Calu3 (cell line): Measurements from ENCODE around the gene DNAH7. TPM values are rescaled to one million over a fixed set of nuclear protein-coding genes. Genes with fewer than 3 reads are reported as not detected.

Experiments used
- BruUV-seq: library from RNA; stranded (reverse); fragments of 400-500 nt; replicated peaks from 2 replicates; lab custom pipeline; 2021; lab: Mats Ljungman, UMichigan
- CTCF ChIA-PET: fragments of 300-600 bp; sonication (Branson Sonifier 250); formaldehyde crosslinking; loops from one replicate; lab custom pipeline; 2022; ENCODE audit warnings: antibody characterized with exemption; lab: Charles Lee
- DNase-seq: peaks from one replicate; pipeline ENCODE4 v3.0.0; 2022
- H3K27ac Mint-ChIP-seq: one replicate; pipeline ENCODE4 v1.8.0; 2022; ENCODE audit warnings: mixed read lengths; ENCODE audit not compliant: unreplicated experiment
- H3K27me3 Mint-ChIP-seq: one replicate; pipeline ENCODE4 v1.8.0; 2022; ENCODE audit warnings: mixed read lengths; ENCODE audit not compliant: unreplicated experiment
- H3K36me3 Mint-ChIP-seq: one replicate; pipeline ENCODE4 v1.8.0; 2022; ENCODE audit warnings: mild to moderate bottlenecking, moderate library complexity, mixed read lengths; ENCODE audit not compliant: insufficient read depth, unreplicated experiment
- H3K4me1 Mint-ChIP-seq: one replicate; pipeline ENCODE4 v1.8.0; 2022; ENCODE audit warnings: mild to moderate bottlenecking, low read depth, mixed read lengths; ENCODE audit not compliant: unreplicated experiment
- H3K4me3 Mint-ChIP-seq: one replicate; pipeline ENCODE4 v1.8.0; 2022; ENCODE audit warnings: mild to moderate bottlenecking, low read depth, moderate library complexity, mixed read lengths; ENCODE audit not compliant: unreplicated experiment
- H3K9me3 Mint-ChIP-seq: one replicate; pipeline ENCODE4 v1.8.0; 2022; ENCODE audit warnings: low read depth, mixed read lengths; ENCODE audit not compliant: unreplicated experiment
- intact Hi-C: fragments of 100-400 bp; cut with micrococcal nuclease; formaldehyde crosslinking; loops from one replicate; pipeline ENCODE4 v1.10.0; 2022; ENCODE audit not compliant: unreplicated experiment
- total RNA-seq: library from RNA; stranded (reverse); gene quantifications from 2 replicates; pipeline ENCODE4 v1.2.3, GENCODE V29; 2022
- TF ChIP-seq, protein P1 (sequence below): fragments of 200-600 bp; IDR thresholded peaks from one replicate; pipeline ENCODE4 v1.8.0; 2022; ENCODE audit warnings: antibody characterized with exemption; ENCODE audit not compliant: unreplicated experiment

DNAH7 gene
- total RNA-seq, 1 experiment from 2014 or later, result 2.5 TPM

DNA sequence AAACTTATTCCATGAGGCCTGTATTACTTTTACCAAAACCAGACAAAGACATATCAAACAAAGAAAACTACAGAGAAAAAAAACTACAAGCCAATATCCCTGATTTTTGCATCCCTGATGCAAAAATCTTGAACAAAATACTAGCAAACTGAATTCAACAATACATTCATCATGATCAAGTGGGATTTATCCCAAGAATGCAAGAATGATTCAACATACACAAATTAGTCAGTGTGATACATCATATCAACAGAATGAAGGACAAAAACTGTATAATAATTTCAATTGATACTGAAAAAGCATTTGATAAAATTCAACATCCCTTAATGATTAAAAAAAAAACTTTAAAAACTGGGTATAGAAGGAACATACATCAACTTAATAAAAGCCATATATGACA lies 304.8 kb downstream of the DNAH7 start:
- H3K4me3 Mint-ChIP-seq, result no peak overlapping the region
- intact Hi-C loops, result no loop called here
- H3K27ac Mint-ChIP-seq, result no peak overlapping the region
- no peaks in the 10 kb centered on the region for H3K9me3 Mint-ChIP-seq
- H3K4me1 Mint-ChIP-seq, result no peaks in the 10 kb centered on the region
- DNase-seq, result no peak
- no peaks in the 10 kb centered on the region for H3K36me3 Mint-ChIP-seq
- no TSS peak for BruUV-seq
- no peaks in the 10 kb centered on the region for H3K27me3 Mint-ChIP-seq
- TF ChIP-seq, protein P1, sequence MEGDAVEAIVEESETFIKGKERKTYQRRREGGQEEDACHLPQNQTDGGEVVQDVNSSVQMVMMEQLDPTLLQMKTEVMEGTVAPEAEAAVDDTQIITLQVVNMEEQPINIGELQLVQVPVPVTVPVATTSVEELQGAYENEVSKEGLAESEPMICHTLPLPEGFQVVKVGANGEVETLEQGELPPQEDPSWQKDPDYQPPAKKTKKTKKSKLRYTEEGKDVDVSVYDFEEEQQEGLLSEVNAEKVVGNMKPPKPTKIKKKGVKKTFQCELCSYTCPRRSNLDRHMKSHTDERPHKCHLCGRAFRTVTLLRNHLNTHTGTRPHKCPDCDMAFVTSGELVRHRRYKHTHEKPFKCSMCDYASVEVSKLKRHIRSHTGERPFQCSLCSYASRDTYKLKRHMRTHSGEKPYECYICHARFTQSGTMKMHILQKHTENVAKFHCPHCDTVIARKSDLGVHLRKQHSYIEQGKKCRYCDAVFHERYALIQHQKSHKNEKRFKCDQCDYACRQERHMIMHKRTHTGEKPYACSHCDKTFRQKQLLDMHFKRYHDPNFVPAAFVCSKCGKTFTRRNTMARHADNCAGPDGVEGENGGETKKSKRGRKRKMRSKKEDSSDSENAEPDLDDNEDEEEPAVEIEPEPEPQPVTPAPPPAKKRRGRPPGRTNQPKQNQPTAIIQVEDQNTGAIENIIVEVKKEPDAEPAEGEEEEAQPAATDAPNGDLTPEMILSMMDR, result no peak
- CTCF ChIA-PET, result no interaction called here

DNA sequence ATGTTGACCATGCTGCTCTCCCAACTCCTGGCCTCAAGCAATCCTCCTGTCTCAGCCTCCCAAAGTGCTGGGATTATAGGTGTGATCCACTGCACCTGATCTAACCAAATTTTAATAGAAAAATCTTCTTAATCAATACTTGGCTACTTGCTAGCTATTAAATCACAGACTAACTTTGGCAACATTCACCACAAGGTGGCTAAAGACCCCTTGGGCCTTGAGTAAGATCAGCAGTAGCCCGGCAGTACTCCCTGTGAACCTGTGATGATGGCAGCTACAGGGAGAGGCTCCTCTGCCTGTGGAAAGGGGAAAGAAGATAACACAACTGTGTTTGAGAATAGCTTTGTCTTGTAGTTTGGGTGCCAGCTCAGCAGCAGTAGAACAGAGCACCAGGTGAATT lies 308.8 kb downstream of the DNAH7 start:
- Mint-ChIP-seq H3K36me3 (no peaks in the 10 kb centered on the region), H3K4me3 (no peak overlapping the region), H3K9me3 (no peaks in the 10 kb centered on the region), H3K4me1 (no peaks in the 10 kb centered on the region), H3K27ac (no peak overlapping the region), H3K27me3 (no peaks in the 10 kb centered on the region)
- intact Hi-C loops, result no loop called here
- TF ChIP-seq, protein P1, result no peak
- BruUV-seq, result no TSS peak
- no peak for DNase-seq
- CTCF ChIA-PET, result no interaction called here

DNA sequence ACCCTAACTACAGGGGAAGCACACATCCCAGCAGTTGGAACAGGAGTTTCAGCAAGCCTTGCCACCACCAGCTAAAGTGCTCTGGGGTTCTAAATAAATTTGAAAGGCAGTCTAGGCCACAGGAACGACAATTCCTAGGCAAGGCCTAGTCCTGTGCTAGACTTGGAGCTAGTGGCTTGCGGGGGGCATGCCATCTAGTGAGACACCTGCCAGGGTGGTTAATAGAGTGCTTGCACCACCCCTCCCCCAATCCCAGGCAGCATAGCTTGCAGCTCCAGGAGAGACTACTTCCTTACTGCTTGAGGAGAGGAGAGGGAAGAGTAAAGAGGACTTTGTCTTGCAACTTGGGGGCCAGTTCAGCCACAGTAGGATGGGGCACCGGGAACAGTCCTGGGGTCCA lies 309.8 kb downstream of the DNAH7 start:
- CTCF ChIA-PET, result no interaction called here
- no peak overlapping the region for H3K27ac Mint-ChIP-seq
- no peaks in the 10 kb centered on the region for H3K36me3 Mint-ChIP-seq
- no TSS peak for BruUV-seq
- H3K4me3 Mint-ChIP-seq, result no peak overlapping the region
- H3K27me3 Mint-ChIP-seq, result no peaks in the 10 kb centered on the region
- intact Hi-C loops, result no loop called here
- DNase-seq, result no peak
- TF ChIP-seq, protein P1, result no peak
- H3K4me1 Mint-ChIP-seq, result no peaks in the 10 kb centered on the region
- H3K9me3 Mint-ChIP-seq, result no peaks in the 10 kb centered on the region

DNA sequence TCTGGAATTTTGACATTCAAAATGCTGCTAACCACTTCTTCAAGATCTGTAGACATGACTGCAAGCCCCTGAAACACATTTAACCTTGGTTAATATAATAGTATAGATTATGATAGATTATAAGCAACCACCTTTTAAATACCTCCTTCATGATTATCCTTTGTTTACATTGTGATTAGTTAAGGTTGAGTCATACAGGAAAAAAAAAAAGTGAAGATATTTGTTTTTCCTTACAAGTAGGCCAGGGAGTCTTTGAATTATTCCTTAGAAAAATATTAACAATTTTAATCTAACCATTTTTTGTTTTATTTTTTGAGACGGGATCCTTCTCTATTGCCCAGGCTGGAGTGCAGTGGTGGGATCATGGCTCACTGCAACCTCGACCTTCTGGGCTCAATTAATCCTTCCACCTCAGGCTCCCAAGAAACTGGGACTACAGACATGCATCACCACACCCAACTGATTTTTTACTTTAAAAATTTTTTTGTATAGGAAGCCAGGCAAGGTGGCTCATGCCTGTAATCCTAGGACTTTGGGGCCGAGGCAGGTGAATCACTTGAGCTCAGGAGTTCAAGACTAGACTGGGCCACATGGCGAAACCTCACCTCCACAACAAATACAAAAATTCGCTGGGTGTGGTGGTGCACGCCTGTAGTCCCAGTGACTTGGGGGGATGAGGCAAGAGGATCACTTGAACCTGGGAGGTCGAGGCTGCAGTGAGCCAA lies 312.3 kb downstream of the DNAH7 start:
- H3K9me3 Mint-ChIP-seq, result peaks cover under 1% of the 10 kb centered on the region
- intact Hi-C loops, result no loop called here
- no peaks in the 10 kb centered on the region for H3K4me1 Mint-ChIP-seq
- CTCF ChIA-PET, result no interaction called here
- TF ChIP-seq, protein P1, result no peak
- no peak overlapping the region for H3K27ac Mint-ChIP-seq
- DNase-seq, result peak; percentile 26
- no peak overlapping the region for H3K4me3 Mint-ChIP-seq
- H3K27me3 Mint-ChIP-seq, result no peaks in the 10 kb centered on the region
- no TSS peak for BruUV-seq
- no peaks in the 10 kb centered on the region for H3K36me3 Mint-ChIP-seq
